ENCODE data around the gene MAPK11.

MAPK11 gene

GRCh38 chr22:50259302-50259701 lies 10.9 kb downstream of the MAPK11 start:
- no peak for FAIRE-seq
- no peak for TF ChIP-seq CTCF (IDR thresholded peaks at IDR 0.05; ENCODE audit: insufficient read depth, missing control alignments)
- DNase-seq (ENCODE audit: insufficient read length, low spot score), result no peak

- DNase-seq (ENCODE audit: insufficient read length, low spot score), result no peak
- FAIRE-seq, result no peak
- no peak for TF ChIP-seq CTCF (IDR thresholded peaks at IDR 0.05; ENCODE audit: insufficient read depth, missing control alignments)
These were observed 11.6 kb downstream of the MAPK11 start for GRCh38 chr22:50258361-50259292.

DNA sequence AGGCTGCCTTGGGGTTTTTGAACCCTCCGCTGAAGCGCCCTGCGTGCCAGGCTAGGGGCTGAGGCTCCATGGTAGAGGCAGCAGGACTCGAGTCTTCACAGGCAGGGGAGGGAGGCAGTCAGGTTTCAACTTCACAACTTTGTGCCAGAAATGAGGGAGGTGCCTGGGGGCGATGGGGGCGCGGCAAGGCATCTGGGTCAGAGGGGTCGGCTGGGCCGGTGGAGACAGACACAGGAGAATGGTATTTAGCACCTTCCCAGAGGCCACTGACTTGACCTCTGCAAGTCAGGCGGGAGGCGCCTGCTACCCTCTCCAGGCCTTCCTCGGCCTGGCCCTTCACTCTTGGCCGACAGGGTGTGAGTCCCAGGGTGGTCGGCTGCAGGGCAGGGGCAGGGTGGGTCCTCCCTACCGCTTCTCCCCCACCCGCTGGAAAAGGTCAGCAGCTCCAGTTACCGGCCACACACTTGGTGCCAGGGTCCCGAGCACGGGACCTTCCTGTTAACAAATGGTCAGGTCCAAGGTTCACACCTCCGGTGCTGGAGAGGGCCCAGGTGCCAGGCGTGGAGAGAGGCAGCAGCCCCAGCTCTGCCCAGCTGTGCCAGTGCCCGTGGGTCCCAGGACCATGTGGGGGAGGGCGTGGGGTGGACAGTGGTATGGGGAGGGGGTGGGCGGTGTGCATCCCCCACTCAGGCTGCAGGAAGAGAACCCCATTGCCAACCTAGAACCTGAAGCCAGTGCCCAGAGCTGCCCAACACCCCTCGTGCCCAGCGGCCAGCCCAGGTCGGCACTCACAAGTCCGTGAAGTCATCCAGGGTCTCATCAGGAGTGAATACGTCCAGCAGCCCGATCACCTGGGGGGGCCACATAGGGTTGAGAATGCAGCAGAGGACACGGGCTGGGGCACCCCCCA lies 12.5 kb downstream of the MAPK11 start:
- DNase-seq (ENCODE audit: insufficient read length, low spot score) (no peak), FAIRE-seq (no peak)
- TF ChIP-seq CTCF (IDR thresholded peaks at IDR 0.05; ENCODE audit: insufficient read depth, missing control alignments), result no peak

DNA sequence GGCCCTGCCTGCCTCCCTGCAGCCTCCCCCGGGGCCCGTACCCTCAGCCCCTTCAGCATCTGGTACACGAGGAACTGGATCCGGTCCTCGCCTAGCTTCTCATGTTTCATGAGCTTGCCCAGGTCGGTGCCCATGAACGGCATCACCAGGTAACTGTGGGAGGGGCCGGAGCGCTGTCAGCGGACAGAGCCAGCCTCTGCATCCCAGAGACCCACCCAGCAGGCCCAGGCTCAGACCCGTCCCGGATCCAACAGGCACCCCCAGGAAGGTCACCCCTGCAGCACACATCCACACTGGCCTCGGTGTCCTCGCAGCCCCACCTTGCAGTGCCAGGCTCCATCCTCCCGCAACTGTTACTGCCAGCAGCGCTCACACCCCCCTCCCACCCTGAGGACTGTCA lies 13.1 kb downstream of the MAPK11 start:
- FAIRE-seq (no peak), DNase-seq (ENCODE audit: insufficient read length, low spot score) (no peak)
- no peak for TF ChIP-seq CTCF (IDR thresholded peaks at IDR 0.05; ENCODE audit: insufficient read depth, missing control alignments)

GRCh38 chr22:50256258-50256862 lies 13.8 kb downstream of the MAPK11 start:
- TF ChIP-seq CTCF (IDR thresholded peaks at IDR 0.05; ENCODE audit: insufficient read depth, missing control alignments), result no peak
- FAIRE-seq, result no peak

GRCh38 chr22:50255607-50256006 lies 14.6 kb downstream of the MAPK11 start:
- DNase-seq (ENCODE audit: insufficient read length, low spot score), result no peak
- no peak for TF ChIP-seq CTCF (IDR thresholded peaks at IDR 0.05; ENCODE audit: insufficient read depth, missing control alignments)
- FAIRE-seq, result no peak

More at GRCh38 chr22:50256258-50256862, 13.8 kb downstream of the MAPK11 start:
- DNase-seq (ENCODE audit: insufficient read length, low spot score), result no peak
